HepG2 (cell line): ENCODE data around the gene NOX3.
A peak's percentile ranks its signal among the peaks of the same experiment; 100 is the strongest.

Experiments
- AFF4 ChIP-seq: sonication (generic); formaldehyde crosslinking; IDR thresholded peaks from 2 replicates; pipeline ENCODE4 v1.4.0; 2020; ENCODE audit warnings: missing genetic modification reagents
- ATF5 ChIP-seq: sonication (generic); formaldehyde crosslinking; IDR thresholded peaks from 2 replicates; pipeline ENCODE4 v1.4.0; 2020; ENCODE audit warnings: mild to moderate bottlenecking, low read depth, missing genetic modification reagents
- BRD4 ChIP-seq: sonication (generic); formaldehyde crosslinking; IDR thresholded peaks from 2 replicates; pipeline ENCODE4 v1.4.0; 2020; ENCODE audit warnings: missing genetic modification reagents
- GABPA ChIP-seq, 2 experiments: IDR thresholded peaks; 2 replicates each; pipeline ENCODE4 v1.6.1; 2011 to 2016; ENCODE audit warnings: low read depth in 2 of 2, low read length in 1 of 2, missing biosample characterization in 1 of 2, missing genetic modification characterization in 1 of 2
- GMEB2 ChIP-seq: IDR thresholded peaks from 2 replicates; pipeline ENCODE4 v1.6.1; 2016; ENCODE audit warnings: missing biosample characterization, missing genetic modification reagents, low read depth
- HCFC1 ChIP-seq: fragments of 150-350 bp; IDR thresholded peaks from 2 replicates; pipeline ENCODE4 v1.6.1; 2014; ENCODE audit warnings: low read depth, low read length
- POLR2AphosphoS5 ChIP-seq: IDR thresholded peaks from 2 replicates; pipeline ENCODE4 v1.6.1; 2012; ENCODE audit warnings: low read depth, low read length
- SMC3 ChIP-seq: IDR thresholded peaks from 2 replicates; pipeline ENCODE4 v1.6.1; 2011; ENCODE audit warnings: low read length, improper control_type of control experiment
- SUZ12 ChIP-seq: fragments of 150-350 bp; IDR thresholded peaks from 2 replicates; pipeline ENCODE4 v1.6.1; 2014; ENCODE audit warnings: low read depth, low read length
- TCF12 ChIP-seq, 2 experiments: fragments of 450-650 bp in 1 of 2; sonication (generic) in 1 of 2; formaldehyde crosslinking in 1 of 2; IDR thresholded peaks; 2 replicates each; pipeline versions ENCODE4 v1.6.1 to v1.8.0; 2017 to 2022; ENCODE audit warnings: antibody characterized with exemption in 1 of 2, mild to moderate bottlenecking in 1 of 2, missing genetic modification reagents in 1 of 2, moderate library complexity in 1 of 2
- TCF7L2 ChIP-seq: IDR thresholded peaks from 2 replicates; pipeline ENCODE4 v1.6.1; 2011; ENCODE audit warnings: mild to moderate bottlenecking, low read depth, low read length, moderate library complexity
- TEAD3 ChIP-seq: optimal IDR thresholded peaks from 2 replicates; pipeline ENCODE3; 2016; ENCODE audit warnings: borderline replicate concordance
- ZNF672 ChIP-seq: sonication (generic); formaldehyde crosslinking; IDR thresholded peaks from 2 replicates; pipeline ENCODE4 v1.8.1; 2022; ENCODE audit warnings: missing genetic modification reagents

- TF ChIP-seq TCF12 (IDR thresholded peaks at IDR 0.05): no peak
- TF ChIP-seq TCF12 (CRISPR knock-in tag; IDR thresholded peaks at IDR 0.05): no peak
- no peak for TF ChIP-seq BRD4
- no peak for TF ChIP-seq AFF4
- TF ChIP-seq POLR2AphosphoS5: no peak
- no peak for TF ChIP-seq GABPA (IDR thresholded peaks at IDR 0.05; ENCODE audit: low read depth, low read length)
- no peak for TF ChIP-seq GABPA (CRISPR knock-in tag; IDR thresholded peaks at IDR 0.05; ENCODE audit: low read depth)
- TF ChIP-seq ATF5: no peak
- TF ChIP-seq SMC3: peak; percentile 3; the same call in 1 of the 2 replicates
- no peak for TF ChIP-seq TCF7L2
- TF ChIP-seq HCFC1: no peak
- TF ChIP-seq GMEB2 (CRISPR knock-in tag): no peak
- TF ChIP-seq SUZ12: no peak
- no peak for TF ChIP-seq TEAD3 (CRISPR knock-in tag)
- no peak for TF ChIP-seq ZNF672 (CRISPR knock-in tag)
These were observed 74.8 kb downstream of the NOX3 start for GRCh38 chr6:155380666-155381332.
